Karpas-422 (cell line): ENCODE measurements around the gene C19orf44. TPM values are rescaled to one million over a fixed set of nuclear protein-coding genes. Genes with fewer than 3 reads are reported as not detected.
"Not testable (repeated sequence)": the region's sequence is repeated elsewhere in the genome, so short reads cannot be mapped to it uniquely, and the experiment has no call there.

ENCODE experiments used
- DNase-seq: peaks from one replicate; pipeline ENCODE4 v3.0.0-alpha.2; 2015
- H2AFZ ChIP-seq: fragments of 200-600 bp; sonication (generic); 2 replicates; pipeline ENCODE4 v1.6.1; 2014; ENCODE audit warnings: antibody characterized with exemption, low read length, mixed read lengths
- H3K27ac ChIP-seq: fragments of 200-600 bp; sonication (generic); 2 replicates; pipeline ENCODE4 v1.5.1; 2014; ENCODE audit warnings: mild to moderate bottlenecking, low read length, moderate library complexity
- H3K27me3 ChIP-seq: fragments of 200-600 bp; sonication (generic); 2 replicates; pipeline ENCODE4 v1.6.1; 2014; ENCODE audit warnings: low read length, mixed read lengths
- H3K36me3 ChIP-seq: fragments of 200-600 bp; sonication (generic); 2 replicates; pipeline ENCODE4 v1.6.1; 2014; ENCODE audit warnings: low read length, mixed read lengths; ENCODE audit not compliant: insufficient read depth
- H3K4me1 ChIP-seq: fragments of 200-600 bp; sonication (generic); 2 replicates; pipeline ENCODE4 v1.6.1; 2014; ENCODE audit warnings: mild to moderate bottlenecking, low read length, mixed read lengths
- H3K4me2 ChIP-seq: fragments of 200-600 bp; sonication (generic); 2 replicates; pipeline ENCODE4 v1.6.1; 2014; ENCODE audit warnings: low read length, low read depth, mild to moderate bottlenecking; ENCODE audit not compliant: poor library complexity, severe bottlenecking
- H3K4me3 ChIP-seq: fragments of 200-600 bp; sonication (generic); 2 replicates; pipeline ENCODE4 v1.5.1; 2014; ENCODE audit warnings: mild to moderate bottlenecking, antibody characterized with exemption, low read length, mixed read lengths
- H3K79me2 ChIP-seq: fragments of 200-600 bp; sonication (generic); 2 replicates; pipeline ENCODE4 v1.6.1; 2014; ENCODE audit warnings: mild to moderate bottlenecking, low read length, mixed read lengths
- H3K9ac ChIP-seq: fragments of 200-600 bp; sonication (generic); 2 replicates; pipeline ENCODE4 v1.6.0; 2014; ENCODE audit warnings: low read length
- H3K9me2 ChIP-seq: fragments of 200-600 bp; sonication (generic), shearing (Covaris generic); replicated peaks from 2 replicates; pipeline ENCODE4 v1.6.0; 2014; ENCODE audit warnings: mild to moderate bottlenecking, low read length, moderate library complexity; ENCODE audit not compliant: insufficient read depth
- H3K9me3 ChIP-seq: fragments of 300-700, 200-600 bp; sonication (generic); 2 replicates; pipeline ENCODE4 v1.6.1; 2014; ENCODE audit warnings: low read length, mixed read lengths
- H4K20me1 ChIP-seq: fragments of 200-600 bp; sonication (generic); 2 replicates; pipeline ENCODE4 v1.6.1; 2014; ENCODE audit warnings: mild to moderate bottlenecking, antibody characterized with exemption, low read length, low read depth; ENCODE audit not compliant: insufficient read depth
- total RNA-seq: library from RNA; depleted of rRNA; stranded (reverse); fragments of >200 nt; shearing (Covaris generic); gene quantifications from 2 replicates; pipeline ENCODE4 v1.2.3, GENCODE V29; 2014; ENCODE audit warnings: low replicate concordance

Gene C19orf44
- total RNA-seq, 1 experiment from 2014 or later, result 4.7 TPM

DNA sequence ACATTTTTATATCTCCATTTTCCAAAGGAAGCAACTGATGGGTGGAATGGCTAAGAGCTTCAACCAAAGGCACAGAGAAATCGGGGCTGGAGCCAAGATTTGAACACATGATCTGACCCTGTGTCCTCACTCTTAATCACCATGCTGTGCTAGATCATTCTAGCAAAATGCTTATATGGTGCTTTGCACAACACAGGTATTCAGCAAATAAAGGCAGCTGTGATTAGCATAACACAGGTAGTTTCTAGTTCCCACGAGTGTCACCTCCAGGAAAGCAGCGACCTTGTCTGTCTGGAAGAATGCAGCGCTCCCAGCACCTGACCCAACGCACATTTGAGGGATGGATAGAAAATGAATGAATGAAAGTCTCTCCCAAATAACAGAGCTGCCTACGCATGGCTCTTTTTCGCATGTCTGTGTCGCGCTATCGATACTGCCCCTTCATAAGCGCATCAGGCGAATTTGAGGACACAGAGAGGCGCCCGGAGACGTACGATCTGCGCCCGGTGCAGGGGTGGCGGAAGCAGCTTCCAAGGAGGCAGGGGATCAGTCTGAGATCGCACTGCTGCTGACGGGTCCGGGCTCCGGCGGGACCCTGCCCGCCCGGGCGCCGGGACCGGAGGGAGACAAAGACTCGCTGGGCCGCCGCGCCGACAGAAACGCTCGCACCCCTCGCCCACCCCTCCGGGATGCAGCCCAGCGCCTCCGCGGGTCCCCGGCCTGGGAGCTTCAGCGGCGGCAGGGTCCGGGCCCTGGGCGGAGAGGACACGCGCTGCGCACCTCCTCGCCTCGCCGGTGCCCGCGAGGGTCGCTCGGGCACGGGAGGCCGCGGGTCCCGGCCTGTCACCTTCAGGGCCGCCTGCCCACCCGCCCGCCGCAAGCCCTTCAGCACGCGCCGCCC, 25.0 kb upstream of the C19orf44 start:
- peak; percentile 81 for DNase-seq
- Histone ChIP-seq H3K4me3 (peak overlapping the region; percentile 88), H3K36me3 (no peaks in the 10 kb centered on the region), H4K20me1 (peaks cover 15% of the 10 kb centered on the region), H3K27ac (peak overlapping the region; percentile 76), H3K9me2 (no peaks in the 10 kb centered on the region), H3K9ac (peak overlapping the region; percentile 99), H3K79me2 (peaks cover 54% of the 10 kb centered on the region), H2AFZ (no peak overlapping the region), H3K27me3 (no peaks in the 10 kb centered on the region), H3K4me2 (peak overlapping the region; percentile 94), H3K9me3 (no peaks in the 10 kb centered on the region), H3K4me1 (peaks cover 40% of the 10 kb centered on the region)

- H3K4me3 ChIP-seq, result peak overlapping the region; percentile 87
- not testable (repeated sequence) for H3K9me2 ChIP-seq, H3K27me3 ChIP-seq, H4K20me1 ChIP-seq, H2AFZ ChIP-seq, H3K9me3 ChIP-seq, DNase-seq, H3K27ac ChIP-seq, H3K36me3 ChIP-seq
- H3K79me2 ChIP-seq, result peaks cover 40% of the 10 kb centered on the region
- H3K4me2 ChIP-seq, result peak overlapping the region; percentile 94
- peaks cover 38% of the 10 kb centered on the region for H3K4me1 ChIP-seq
- H3K9ac ChIP-seq, result peak overlapping the region; percentile 86
Observed at GRCh38 chr19:16472559-16472899, 23.7 kb upstream of the C19orf44 start.

DNA sequence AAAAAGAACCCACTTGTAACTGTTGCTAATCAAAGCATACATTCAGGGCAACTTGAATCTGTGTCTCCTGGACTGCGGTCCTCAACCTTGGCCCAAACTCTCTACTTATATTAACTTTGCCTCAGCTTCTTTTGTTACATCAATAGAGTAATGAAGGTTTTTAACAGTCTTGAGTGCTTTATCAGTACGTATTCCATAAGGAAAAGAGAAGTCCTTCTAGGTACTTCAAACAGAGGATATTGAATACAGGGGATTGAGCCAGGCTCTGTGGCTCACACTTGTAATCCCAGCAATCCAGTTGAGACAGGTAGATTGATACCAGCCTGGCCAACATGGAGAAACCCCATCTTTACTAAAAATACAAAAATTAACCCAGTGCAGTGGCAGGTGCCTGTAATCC, 23.2 kb upstream of the C19orf44 start:
- Histone ChIP-seq H3K9me2 (no peaks in the 10 kb centered on the region), H3K4me2 (no peak overlapping the region), H3K27me3 (no peaks in the 10 kb centered on the region), H4K20me1 (peaks cover 6% of the 10 kb centered on the region; the same call in 1 of the 2 replicates), H3K36me3 (no peaks in the 10 kb centered on the region), H3K9me3 (no peaks in the 10 kb centered on the region), H2AFZ (no peak overlapping the region), H3K79me2 (peaks cover 36% of the 10 kb centered on the region), H3K4me1 (peaks cover 33% of the 10 kb centered on the region), H3K27ac (no peak overlapping the region), H3K4me3 (no peak overlapping the region), H3K9ac (no peak overlapping the region)
- no peak for DNase-seq

DNA sequence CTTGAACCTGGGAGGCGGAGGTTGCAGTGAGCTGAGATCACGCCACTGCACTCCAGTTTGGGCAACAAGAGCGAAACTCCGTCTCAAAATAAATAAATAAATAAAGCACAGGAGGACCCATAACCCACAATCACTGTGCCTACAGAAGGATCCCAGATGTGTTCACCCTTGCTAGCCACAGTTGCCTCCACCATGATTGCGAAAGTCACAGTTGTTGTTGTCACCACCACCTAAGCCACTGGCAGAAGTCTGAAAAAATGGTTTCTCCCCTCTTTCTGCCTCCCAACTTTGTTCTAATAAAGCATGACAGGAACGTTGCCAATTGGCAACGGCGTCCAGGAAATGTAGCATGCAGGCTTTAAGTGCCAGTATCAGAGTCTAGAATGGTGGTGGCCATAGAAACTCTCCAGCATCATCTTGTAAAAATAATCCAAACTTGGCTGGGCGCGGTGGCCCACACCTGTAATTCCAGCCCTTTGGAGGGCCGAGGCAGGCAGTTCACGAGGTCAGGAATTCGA, 22.3 kb upstream of the C19orf44 start:
- Histone ChIP-seq H3K4me3 (no peak overlapping the region), H3K4me2 (no peak overlapping the region), H3K36me3 (no peaks in the 10 kb centered on the region), H3K27ac (no peak overlapping the region), H3K4me1 (peaks cover 25% of the 10 kb centered on the region), H3K9me2 (no peaks in the 10 kb centered on the region), H3K79me2 (peaks cover 26% of the 10 kb centered on the region), H2AFZ (no peak overlapping the region), H3K27me3 (no peaks in the 10 kb centered on the region), H3K9me3 (no peaks in the 10 kb centered on the region), H4K20me1 (peaks cover 6% of the 10 kb centered on the region; the same call in 1 of the 2 replicates), H3K9ac (no peak overlapping the region)
- DNase-seq, result no peak

- Histone ChIP-seq H3K4me3 (no peak overlapping the region), H3K27me3 (no peaks in the 10 kb centered on the region), H3K36me3 (no peaks in the 10 kb centered on the region), H3K9me2 (no peaks in the 10 kb centered on the region), H3K4me2 (no peak overlapping the region), H3K27ac (no peak overlapping the region), H3K79me2 (peaks cover 2% of the 10 kb centered on the region), H3K4me1 (peaks cover 5% of the 10 kb centered on the region), H4K20me1 (no peaks in the 10 kb centered on the region), H3K9me3 (no peaks in the 10 kb centered on the region), H2AFZ (no peak overlapping the region), H3K9ac (no peak overlapping the region)
- DNase-seq, result no peak
Observed at GRCh38 chr19:16476401-16476800, 19.8 kb upstream of the C19orf44 start.

DNA sequence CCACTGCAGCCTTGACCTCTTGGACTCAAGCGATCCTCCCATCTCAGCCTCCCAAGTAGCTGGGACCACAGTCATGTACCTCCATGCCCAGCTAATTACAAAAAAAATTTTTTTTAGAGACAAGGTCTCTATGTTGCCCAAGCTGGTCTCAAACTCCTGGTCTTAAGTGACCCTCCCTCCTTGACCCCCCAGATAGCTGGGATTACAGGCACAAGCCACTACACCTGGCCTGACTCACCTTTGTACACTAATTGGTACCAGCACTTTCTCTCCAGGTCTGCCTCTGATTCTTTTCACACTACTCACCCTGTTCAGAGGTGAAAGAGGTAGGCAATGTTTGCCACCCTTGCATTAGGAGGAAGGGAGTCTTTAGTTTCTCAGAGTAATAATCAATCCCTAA, 18.9 kb upstream of the C19orf44 start:
- DNase-seq, result no peak
- Histone ChIP-seq H4K20me1 (no peaks in the 10 kb centered on the region), H3K9ac (no peak overlapping the region), H2AFZ (no peak overlapping the region), H3K27ac (no peak overlapping the region), H3K9me3 (no peaks in the 10 kb centered on the region), H3K4me3 (no peak overlapping the region), H3K79me2 (no peaks in the 10 kb centered on the region), H3K9me2 (no peaks in the 10 kb centered on the region), H3K36me3 (no peaks in the 10 kb centered on the region), H3K27me3 (no peaks in the 10 kb centered on the region), H3K4me1 (peaks cover 2% of the 10 kb centered on the region), H3K4me2 (no peak overlapping the region)

GRCh38 chr19:16482745-16483144, 13.4 kb upstream of the C19orf44 start:
- H3K79me2 ChIP-seq, result no peaks in the 10 kb centered on the region
- H3K9me2 ChIP-seq, result no peaks in the 10 kb centered on the region
- H3K4me2 ChIP-seq, result no peak overlapping the region
- no peak overlapping the region for H3K27ac ChIP-seq
- no peak overlapping the region for H3K4me3 ChIP-seq
- H3K36me3 ChIP-seq, result no peaks in the 10 kb centered on the region
- no peak overlapping the region for H3K9ac ChIP-seq
- no peaks in the 10 kb centered on the region for H3K9me3 ChIP-seq
- H4K20me1 ChIP-seq, result no peaks in the 10 kb centered on the region
- no peak overlapping the region for H2AFZ ChIP-seq
- H3K27me3 ChIP-seq, result no peaks in the 10 kb centered on the region
- peaks cover 16% of the 10 kb centered on the region for H3K4me1 ChIP-seq
- no peak for DNase-seq

GRCh38 chr19:16486476-16486875, 9.7 kb upstream of the C19orf44 start:
- peaks cover 16% of the 10 kb centered on the region for H3K4me1 ChIP-seq
- not testable (repeated sequence) for H3K79me2 ChIP-seq, H2AFZ ChIP-seq, H3K27ac ChIP-seq, H3K27me3 ChIP-seq, DNase-seq, H3K9ac ChIP-seq, H4K20me1 ChIP-seq, H3K36me3 ChIP-seq, H3K9me2 ChIP-seq, H3K4me2 ChIP-seq, H3K4me3 ChIP-seq, H3K9me3 ChIP-seq
